ENCODE results near the gene IL1RAPL2. TPM values are rescaled to one million over a fixed set of nuclear protein-coding genes. Genes with fewer than 3 reads are reported as not detected.

Gene IL1RAPL2
- total and polyA plus RNA-seq, 2 of the 4 experiments (the other 2 are of a cell fraction): 0.03 TPM; not detected in 1

- BruUV-seq (replicated peaks): no TSS peak
- dilution Hi-C loops (cut with HindIII; ENCODE audit: low sequenced_read_pairs, unreplicated experiment): no loop called here
Measured at GRCh38 chrX:105101378-105101777, 535.4 kb downstream of the IL1RAPL2 start.

More at GRCh38 chrX:105101378-105101777, 535.4 kb downstream of the IL1RAPL2 start:
- Histone ChIP-seq H3K18ac (ENCODE audit: low read depth, low read length) (no peak overlapping the region), H3K36me3 (ENCODE audit: control insufficient read depth, insufficient read depth, low read length) (no peaks in the 10 kb centered on the region), H3K23ac (ENCODE audit: low read depth, low read length) (no peak overlapping the region), H2BK20ac (ENCODE audit: low read depth, low read length) (no peak overlapping the region), H3K4me2 (ENCODE audit: low read depth, low read length) (no peak overlapping the region), H3K79me1 (ENCODE audit: low read depth in 1 of 2, low read length in 2 of 2) (no peaks in the 10 kb centered on the region), H2BK5ac (ENCODE audit: low read depth, low read length, poor library complexity, severe bottlenecking) (no peak overlapping the region), H4K20me1 (ENCODE audit: insufficient read depth, low read length) (no peaks in the 10 kb centered on the region), H3K9me1 (ENCODE audit: insufficient read depth, low read length) (no peaks in the 10 kb centered on the region), H3K4me1 (ENCODE audit: control insufficient read depth, insufficient read depth, low read length) (no peaks in the 10 kb centered on the region), H3K4me3 (ENCODE audit: insufficient read depth, low read depth, low read length) (no peak overlapping the region), H3K14ac (replicated peaks; ENCODE audit: low read depth, low read length) (no peak overlapping the region), H2AFZ (replicated peaks; ENCODE audit: low read length, poor library complexity) (no peak overlapping the region), H3K56ac (ENCODE audit: extremely low read depth, insufficient read depth, low read length) (no peak overlapping the region), H3K4ac (ENCODE audit: low read depth, low read length) (no peak overlapping the region), H2AK5ac (ENCODE audit: low read depth, low read length) (no peak overlapping the region), H3K27ac (ENCODE audit: insufficient read depth, low read length) (no peak overlapping the region), H4K5ac (ENCODE audit: low read depth, low read length) (no peak overlapping the region), H3K9me3 (ENCODE audit: control insufficient read depth, insufficient read depth, low read length) (no peaks in the 10 kb centered on the region), H3K27me3 (ENCODE audit: control insufficient read depth, insufficient read depth, low read length) (no peaks in the 10 kb centered on the region; the same call in 1 of the 2 replicates), H2AK9ac (replicated peaks; ENCODE audit: low read depth, low read length, poor library complexity) (no peak overlapping the region), H4K8ac (ENCODE audit: low read depth in 2 of 2, low read length in 2 of 2) (no peak overlapping the region), H2BK120ac (ENCODE audit: low read depth, low read length) (no peak overlapping the region), H2BK15ac (ENCODE audit: low read depth, low read length) (no peak overlapping the region), H4K91ac (ENCODE audit: insufficient read depth, low read depth, low read length) (no peak overlapping the region), H3K9ac (ENCODE audit: low read depth, low read length) (no peak overlapping the region)
- no CpG with 5 or more reads among the region's 3 CpGs for WGBS, 2 experiments (ENCODE audit: extremely low coverage in 2 of 2, insufficient read length in 1 of 2)
- TF ChIP-seq MAFK (IDR thresholded peaks at IDR 0.05; ENCODE audit: low read depth, low read length): no peak
- TF ChIP-seq USF2 (IDR thresholded peaks at IDR 0.05; ENCODE audit: low read depth, low read length): no peak
- TF ChIP-seq RFX5 (IDR thresholded peaks at IDR 0.05; ENCODE audit: low read depth, low read length): no peak
- TF ChIP-seq BHLHE40 (IDR thresholded peaks at IDR 0.05; ENCODE audit: low read depth, low read length): no peak
- no peak for TF ChIP-seq CHD1 (IDR thresholded peaks at IDR 0.05; ENCODE audit: low read depth, low read length)
- no peak for TF ChIP-seq POLR2A (IDR thresholded peaks at IDR 0.05; ENCODE audit: low read depth, low read length)
- TF ChIP-seq CEBPB (IDR thresholded peaks at IDR 0.05; ENCODE audit: low read depth, low read length): no peak
- TF ChIP-seq MAZ (IDR thresholded peaks at IDR 0.05; ENCODE audit: borderline replicate concordance, low read depth, low read length): no peak
- TF ChIP-seq CTCF (conservative IDR thresholded peaks at IDR 0.05; ENCODE audit: low read depth, low read length): no peak
- no peak for TF ChIP-seq SMC3 (IDR thresholded peaks at IDR 0.05; ENCODE audit: low read depth, low read length)
- no peak for TF ChIP-seq MXI1 (IDR thresholded peaks at IDR 0.05; ENCODE audit: borderline replicate concordance, low read depth, low read length)
- TF ChIP-seq RCOR1 (IDR thresholded peaks at IDR 0.05; ENCODE audit: insufficient replicate concordance, low read length): no peak
- no peak for TF ChIP-seq FOS (IDR thresholded peaks at IDR 0.05; ENCODE audit: low read depth, low read length)
- no peak for TF ChIP-seq RAD21 (IDR thresholded peaks at IDR 0.05; ENCODE audit: low read length)
- DNase-seq (no peak), ATAC-seq (ENCODE audit: low read depth) (no peak)
- in situ Hi-C loops (cut with MboI; ENCODE audit: low sequenced_read_pairs): no loop called here
- intact Hi-C loops (cut with micrococcal nuclease): no loop called here
- ChIA-PET POLR2A (ENCODE audit: unreplicated experiment) (no interaction called here), CTCF (no interaction called here)
